GM19468 (cell line): Measurements from ENCODE around the gene INTS1.

Experiments used
- ATAC-seq: cut with Tn5 transposase; IDR thresholded peaks from one replicate; pipeline ENCODE4 v1.9.1; 2021; ENCODE audit warnings: mild to moderate bottlenecking, moderate library complexity, moderate number of reproducible peaks; ENCODE audit not compliant: unreplicated experiment; ENCODE audit errors: extremely low read depth

INTS1 gene

GRCh38 chr7:1511444-1512422 lies 7.5 kb upstream of the INTS1 start:
- no peak for ATAC-seq

- no peak for ATAC-seq
These were observed 6.6 kb upstream of the INTS1 start for GRCh38 chr7:1510780-1511154.

GRCh38 chr7:1509226-1509625 lies 5.0 kb upstream of the INTS1 start:
- ATAC-seq, result no peak

GRCh38 chr7:1508277-1508758 lies 4.1 kb upstream of the INTS1 start:
- ATAC-seq, result no peak

GRCh38 chr7:1505731-1506550 lies 1.8 kb upstream of the INTS1 start:
- no peak for ATAC-seq

- no peak for ATAC-seq
These were observed 799 bp downstream of the INTS1 start for GRCh38 chr7:1503390-1503789.

GRCh38 chr7:1502845-1503244 lies 1.3 kb downstream of the INTS1 start:
- ATAC-seq, result no peak

- ATAC-seq, result no peak
These were observed 2.5 kb downstream of the INTS1 start for GRCh38 chr7:1501487-1502270.

- ATAC-seq, result no peak
These were observed 4.0 kb downstream of the INTS1 start for GRCh38 chr7:1500064-1500807.

GRCh38 chr7:1499367-1500029 lies 4.7 kb downstream of the INTS1 start:
- no peak for ATAC-seq

- ATAC-seq, result no peak
These were observed 5.6 kb downstream of the INTS1 start for GRCh38 chr7:1498370-1499305.

- no peak for ATAC-seq
These were observed 6.8 kb downstream of the INTS1 start for GRCh38 chr7:1497293-1497927.

- ATAC-seq, result no peak
These were observed 7.5 kb downstream of the INTS1 start for GRCh38 chr7:1496531-1497292.

- ATAC-seq, result no peak
These were observed 8.5 kb downstream of the INTS1 start for GRCh38 chr7:1495564-1496242.

- no peak for ATAC-seq
These were observed 9.2 kb downstream of the INTS1 start for GRCh38 chr7:1494866-1495563.

GRCh38 chr7:1494447-1494846 lies 9.7 kb downstream of the INTS1 start:
- no peak for ATAC-seq
